NCI-H226 (cell line): ENCODE measurements around the gene SIMC1.

Experiments used
- DNase-seq: peaks from one replicate; pipeline ENCODE4 v3.0.0-alpha.2; 2015

Gene SIMC1

GRCh38 chr5:176365351-176366231 lies 127.4 kb downstream of the SIMC1 start, which contains the start of gene ARL10:
ARL10 (plus strand) TSS chr5:176365487; CDS start chr5:176365564, 77 bp downstream.
- no peak for DNase-seq

- no peak for DNase-seq
Observed at GRCh38 chr5:176366232-176366894, 128.1 kb downstream of the SIMC1 start.

- DNase-seq, result no peak
Observed at GRCh38 chr5:176368726-176369125, 130.5 kb downstream of the SIMC1 start.

GRCh38 chr5:176369934-176370711 lies 131.9 kb downstream of the SIMC1 start:
- DNase-seq, result no peak

DNA sequence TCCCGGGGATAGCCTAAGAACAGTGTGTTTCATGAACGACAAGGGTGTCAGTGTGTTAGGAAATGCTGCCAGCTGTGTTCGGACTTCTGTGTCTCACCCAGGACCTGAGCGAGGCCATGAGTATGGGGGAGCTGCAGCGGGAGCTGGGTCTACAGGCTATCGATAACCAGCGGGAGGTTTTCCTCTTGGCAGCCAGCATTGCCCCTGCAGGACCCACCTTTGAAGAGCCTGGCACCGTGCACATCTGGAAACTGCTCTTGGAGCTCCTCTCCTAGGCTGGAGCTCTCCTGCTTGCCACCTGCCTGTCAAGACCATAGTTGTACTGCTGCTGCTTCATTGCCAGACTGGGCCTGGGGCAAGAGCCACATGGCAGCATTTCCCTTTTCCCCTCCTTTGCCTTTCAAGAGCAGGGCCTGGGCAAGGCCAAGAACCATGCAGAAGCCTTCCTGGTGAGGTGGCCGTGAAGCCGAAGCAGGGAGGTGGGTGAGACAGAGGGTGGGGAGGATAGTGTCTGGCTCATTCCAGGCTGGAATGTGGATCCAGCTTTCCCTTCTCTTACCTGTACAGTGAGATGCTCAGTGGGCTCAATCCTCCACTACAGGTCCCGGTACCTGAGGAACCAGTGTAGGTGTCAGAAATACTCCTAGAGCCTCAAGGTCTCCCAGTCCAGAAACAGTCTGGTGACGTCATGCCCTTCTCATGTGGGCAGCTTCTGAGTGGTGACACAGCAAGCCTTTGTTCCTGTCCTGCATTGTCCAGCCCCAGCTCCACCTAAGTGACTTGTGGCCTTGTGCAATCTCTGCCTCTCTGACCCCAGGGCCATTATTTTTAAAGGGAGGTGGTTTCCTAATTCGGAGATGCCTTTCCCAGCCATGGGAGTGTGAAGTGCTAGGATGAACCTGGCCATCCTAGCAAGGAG lies 133.7 kb downstream of the SIMC1 start:
- DNase-seq, result no peak

DNA sequence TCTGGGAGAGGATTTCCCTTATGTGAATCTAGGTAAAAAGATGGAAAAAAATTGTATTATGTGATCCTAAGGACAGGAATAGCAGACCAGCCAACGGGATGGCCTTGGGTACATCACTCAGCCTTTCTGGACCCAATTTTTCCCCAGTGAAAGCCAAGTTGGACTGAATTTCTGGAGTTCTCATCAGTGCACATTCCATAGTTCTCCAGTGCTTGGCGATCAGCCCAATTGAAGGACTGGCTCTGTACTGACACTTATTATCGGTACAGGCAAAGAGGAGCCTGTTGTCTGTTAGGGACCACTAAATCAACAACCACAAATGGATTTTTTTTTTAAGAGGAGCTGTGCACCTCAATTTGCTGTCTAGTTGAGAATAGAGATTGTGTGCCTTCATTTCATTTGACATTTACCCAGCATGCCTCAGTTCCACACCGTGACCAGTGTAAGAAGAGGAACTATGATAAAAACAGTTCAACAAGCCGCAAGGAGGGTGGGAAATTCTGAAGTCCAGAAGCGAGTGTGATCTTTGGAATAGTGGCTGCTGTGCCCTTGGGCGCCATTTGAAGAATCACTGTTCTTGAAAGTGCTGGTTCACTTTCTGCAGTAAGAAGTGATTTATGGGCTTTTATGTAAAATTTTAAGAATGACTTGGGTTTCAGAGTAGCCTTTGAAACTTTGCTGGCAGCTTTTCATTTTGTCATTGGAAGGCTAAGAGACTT lies 135.0 kb downstream of the SIMC1 start:
- DNase-seq, result no peak

DNA sequence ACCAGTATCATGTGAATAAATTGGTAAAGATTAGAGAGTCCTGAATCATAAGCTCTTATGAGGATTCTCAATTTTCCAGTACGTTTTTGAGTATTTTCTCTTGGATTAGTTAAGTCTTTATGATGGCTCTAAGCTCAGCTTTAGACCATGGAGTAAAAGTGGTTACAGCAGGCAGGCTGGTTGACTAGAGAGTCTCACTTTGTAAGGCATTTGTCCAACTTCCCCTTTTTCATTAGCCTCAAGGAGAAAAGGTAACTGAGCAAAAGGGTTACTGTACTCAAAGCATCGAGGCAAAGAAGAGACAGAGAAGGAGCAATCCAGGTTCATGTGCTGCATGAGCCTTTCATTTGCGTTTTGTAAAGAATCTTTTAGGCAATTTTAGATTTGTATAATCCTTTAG lies 141.7 kb downstream of the SIMC1 start:
- no peak for DNase-seq

- no peak for DNase-seq
Observed at GRCh38 chr5:176381423-176381822, 143.2 kb downstream of the SIMC1 start.

DNA sequence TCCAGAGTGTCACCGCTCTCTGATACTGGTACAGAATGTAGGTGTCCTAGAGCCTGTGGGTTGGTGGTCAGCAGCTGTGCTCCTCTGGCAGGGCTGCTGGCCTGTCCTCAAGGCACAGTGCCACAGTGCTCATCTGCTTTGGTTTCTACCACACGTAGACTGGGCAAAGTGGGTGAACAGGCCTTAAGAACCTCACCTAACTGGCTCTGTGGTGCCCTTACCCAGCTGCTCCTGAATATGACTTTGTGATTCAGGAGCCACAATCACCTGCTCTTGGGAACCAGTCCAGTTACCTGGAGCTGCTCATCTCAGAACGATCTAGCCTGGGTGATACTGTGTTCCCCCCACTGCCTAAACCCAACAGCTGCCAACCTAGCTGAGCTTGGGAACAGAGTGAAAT lies 143.8 kb downstream of the SIMC1 start:
- DNase-seq, result no peak

DNA sequence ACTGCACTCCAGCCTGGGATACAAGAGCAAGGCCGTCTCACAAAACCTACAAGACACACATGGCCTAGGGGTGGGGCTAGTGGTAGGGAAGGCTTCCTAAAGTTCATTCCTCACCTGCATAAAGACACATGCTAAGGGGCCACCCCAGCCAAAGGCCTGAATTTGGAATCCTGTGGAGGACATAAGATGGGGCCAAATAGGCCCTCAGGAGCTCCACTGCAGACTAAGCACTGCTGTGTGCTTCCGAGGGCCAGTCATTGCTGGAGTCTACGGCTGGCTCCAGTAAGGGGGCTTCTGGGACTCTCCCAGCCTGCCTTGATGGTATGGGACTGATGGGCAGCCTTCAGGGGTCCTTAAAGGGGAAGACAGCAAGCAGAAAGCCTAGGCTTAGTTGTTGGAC lies 144.5 kb downstream of the SIMC1 start:
- no peak for DNase-seq

DNA sequence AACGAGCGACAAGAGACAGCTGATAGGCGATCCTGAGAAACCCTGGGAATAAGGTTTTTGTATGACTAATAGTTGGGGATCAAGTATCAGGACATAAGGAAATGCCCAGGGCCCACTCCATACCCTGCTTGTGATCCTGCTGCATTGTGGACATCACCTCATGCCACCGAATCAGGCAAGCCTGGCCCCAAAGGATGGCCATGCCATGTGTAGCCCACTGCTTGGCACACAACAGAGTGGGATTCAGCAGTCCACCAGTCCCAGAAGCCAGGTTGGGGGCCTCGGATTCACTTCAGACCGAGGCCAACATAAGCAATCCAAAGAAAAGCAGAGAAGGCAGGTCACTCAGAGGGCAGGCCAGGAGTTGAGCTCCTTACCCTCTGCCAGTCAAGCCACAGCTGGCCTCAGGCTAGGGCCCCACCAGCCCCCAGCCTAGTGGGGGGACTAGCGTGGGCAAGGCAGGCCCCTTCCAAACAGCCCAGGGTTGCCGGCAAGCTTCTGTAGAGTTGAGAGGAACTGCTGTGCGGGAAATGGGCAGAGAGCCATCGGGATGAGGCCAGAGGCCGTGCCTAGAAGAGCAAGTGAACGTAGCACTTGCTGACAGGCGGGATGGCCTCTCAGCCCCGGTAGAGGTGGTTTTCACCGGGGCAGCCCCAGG lies 145.2 kb downstream of the SIMC1 start:
- no peak for DNase-seq

- DNase-seq, result no peak
Observed at GRCh38 chr5:176383961-176384360, 145.7 kb downstream of the SIMC1 start.

DNA sequence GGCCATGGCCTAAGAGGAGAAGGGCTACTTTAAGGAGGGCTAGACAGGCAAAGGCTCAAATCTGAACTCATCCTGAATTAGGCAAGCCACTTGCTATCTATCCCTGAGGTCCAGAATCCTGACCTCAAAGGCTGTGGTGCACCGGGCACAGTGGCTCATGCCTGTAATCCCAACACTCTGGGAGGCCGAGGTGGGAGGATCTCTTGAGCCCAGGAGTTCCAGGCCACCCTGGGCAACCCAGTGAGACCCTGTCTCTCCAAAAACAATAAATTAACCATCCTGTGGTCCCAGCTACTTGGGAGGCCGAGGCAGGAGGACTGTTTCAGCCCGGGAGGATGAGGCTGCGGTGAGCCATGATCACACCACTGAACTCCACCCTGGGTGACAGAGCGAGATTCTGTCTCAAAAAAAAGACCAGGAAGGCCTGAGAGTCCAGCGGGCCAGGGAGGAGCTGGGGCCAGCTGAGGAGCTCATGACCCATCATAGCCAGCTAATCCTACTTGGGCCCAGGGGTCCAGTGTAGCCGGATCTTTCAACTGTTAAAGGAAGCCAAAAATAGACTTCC lies 146.2 kb downstream of the SIMC1 start:
- DNase-seq, result no peak

DNA sequence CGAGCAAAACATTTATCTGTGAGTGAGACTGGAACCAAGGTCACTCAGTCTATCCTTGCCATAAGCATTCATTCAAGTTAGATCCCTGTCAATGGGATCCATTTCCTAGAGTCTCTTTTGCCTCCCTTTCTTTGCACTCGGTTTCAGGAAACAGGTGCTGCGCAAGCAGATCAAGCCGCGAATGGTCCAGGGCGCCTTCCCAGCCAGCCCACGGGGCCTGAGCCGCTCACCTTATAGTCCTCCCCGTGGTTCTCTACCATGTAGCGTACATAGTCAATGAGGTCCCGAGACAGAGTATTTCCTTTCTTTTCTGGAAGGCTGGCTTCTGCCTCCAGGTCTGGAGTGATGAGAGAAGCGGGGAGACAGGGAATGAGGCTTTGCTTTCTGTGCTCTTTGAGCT lies 146.8 kb downstream of the SIMC1 start:
- DNase-seq, result no peak

- DNase-seq, result no peak
Observed at GRCh38 chr5:176386491-176386890, 148.3 kb downstream of the SIMC1 start.

DNA sequence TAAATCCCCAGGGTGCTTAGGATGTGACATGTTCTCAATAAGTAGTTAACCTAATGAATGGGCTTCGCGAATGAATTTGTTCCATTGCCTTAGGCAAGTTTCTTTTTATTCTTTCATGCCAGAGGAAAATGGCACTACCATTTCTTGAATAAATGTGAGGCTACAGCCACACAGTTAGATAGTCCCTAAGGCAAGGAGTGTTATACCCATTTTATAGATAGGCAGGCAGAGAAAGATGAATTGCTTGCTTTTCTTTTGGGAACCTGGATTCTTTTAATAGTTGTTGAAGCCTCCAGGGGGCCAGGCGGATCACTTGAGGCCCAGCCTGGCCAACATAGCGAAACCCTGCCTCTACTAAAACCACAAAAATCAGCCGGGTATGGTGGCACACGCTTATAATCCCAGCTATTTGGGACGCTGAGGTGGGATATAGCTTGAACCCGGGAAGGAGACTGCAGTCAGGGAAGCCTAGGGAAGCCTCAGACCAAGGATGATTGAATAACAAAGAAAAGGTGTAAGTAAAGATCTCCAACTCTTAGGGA lies 149.2 kb downstream of the SIMC1 start:
- no peak for DNase-seq

DNA sequence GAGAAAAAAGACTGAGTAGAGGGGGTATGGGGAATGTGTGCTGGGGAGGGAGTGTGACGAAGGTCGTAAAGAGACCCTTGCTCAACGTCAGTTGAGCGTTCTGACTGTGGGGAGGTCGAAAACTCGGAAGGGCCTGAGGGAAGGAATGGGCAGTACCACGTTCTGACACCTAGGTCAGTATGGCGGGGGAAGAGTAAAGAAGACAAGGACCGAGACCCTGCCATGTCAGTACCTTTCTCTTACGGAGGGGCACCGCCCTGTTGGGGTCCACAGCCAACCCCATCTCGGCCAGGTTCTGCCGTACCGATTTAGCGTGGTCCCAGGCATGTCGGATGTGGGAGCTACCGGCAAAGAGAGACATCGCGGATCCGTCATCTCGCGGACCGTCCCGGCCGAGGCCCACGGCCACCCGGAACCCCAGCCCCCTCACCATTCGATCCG lies 149.8 kb downstream of the SIMC1 start:
- no peak for DNase-seq

DNA sequence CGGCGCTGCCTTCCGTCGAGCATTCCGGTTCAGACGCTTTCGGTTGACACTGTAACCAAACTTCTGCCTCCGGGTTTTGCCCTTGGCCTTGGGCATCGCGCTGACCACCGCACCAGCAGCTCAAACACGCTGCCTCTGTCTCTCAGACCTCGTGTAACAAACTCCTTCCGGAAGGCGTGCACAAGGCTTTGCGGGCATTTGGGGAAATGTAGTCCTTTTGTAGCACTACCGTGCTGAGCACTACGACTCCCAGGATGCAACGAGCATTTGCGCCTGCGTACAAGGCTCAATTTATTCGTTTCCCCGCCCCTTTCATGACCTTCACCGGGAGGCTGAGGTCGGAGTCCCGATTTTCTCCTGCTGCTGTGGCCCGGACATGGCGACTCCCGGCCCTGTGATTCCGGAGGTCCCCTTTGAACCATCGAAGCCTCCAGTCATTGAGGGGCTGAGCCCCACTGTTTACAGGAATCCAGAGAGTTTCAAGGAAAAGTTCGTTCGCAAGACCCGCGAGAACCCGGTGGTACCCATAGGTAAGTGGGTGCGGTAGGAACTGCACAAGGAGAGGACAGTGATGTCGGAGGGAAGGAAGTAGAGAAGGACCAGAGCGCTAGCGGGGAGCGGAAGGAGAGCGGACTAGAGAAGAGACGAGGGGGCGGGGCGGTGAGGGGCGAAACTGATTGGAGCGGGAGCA lies 150.4 kb downstream of the SIMC1 start, which contains the start of the genes HIGD2A and NOP16:
HIGD2A (plus strand) TSS at position 308 of the 691 bp plus-strand sequence; CDS start at position 377, 69 bp downstream.
NOP16 (minus strand) TSS at position 155 of the 691 bp plus-strand sequence; CDS start at position 96, 59 bp downstream.
- DNase-seq, result peak; percentile 98
